Liver (tissue), 9 donors: ENCODE results near the gene CNTNAP1. TPM values are rescaled to one million over a fixed set of nuclear protein-coding genes. Genes with fewer than 3 reads are reported as not detected.

Experiments
- DNase-seq: peaks from one replicate; pipeline ENCODE4 v3.0.0-alpha.2; 2017; ENCODE audit warnings: low spot score
- H3K27ac ChIP-seq, 2 donors: one replicate each; pipeline ENCODE4 v1.7.0; 2013; ENCODE audit warnings: inconsistent platforms in 2 of 2, low read length in 2 of 2, control low read depth in 1 of 2, low read depth in 1 of 2, mild to moderate bottlenecking in 1 of 2
- H3K27me3 ChIP-seq, 4 donors: one replicate each; pipeline versions ENCODE4 v1.6.1 to v1.7.0; 2013; ENCODE audit warnings: low read length in 3 of 4, inconsistent platforms in 1 of 4, mild to moderate bottlenecking in 1 of 4, moderate library complexity in 1 of 4; ENCODE audit not compliant: control insufficient read depth in 4 of 4, insufficient read depth in 4 of 4
- H3K36me3 ChIP-seq, 4 donors: one replicate each; pipeline versions ENCODE4 v1.6.1 to v1.7.0; 2013; ENCODE audit warnings: low read length in 3 of 4, mild to moderate bottlenecking in 3 of 4, low read depth in 1 of 4, moderate library complexity in 1 of 4; ENCODE audit not compliant: control insufficient read depth in 4 of 4, insufficient read depth in 3 of 4
- H3K4me1 ChIP-seq, 4 donors: one replicate each; pipeline versions ENCODE4 v1.6.1 to v1.7.0; 2013; ENCODE audit warnings: low read length in 3 of 4, mild to moderate bottlenecking in 3 of 4, moderate library complexity in 1 of 4; ENCODE audit not compliant: control insufficient read depth in 4 of 4, insufficient read depth in 4 of 4
- H3K4me3 ChIP-seq, 3 donors: one replicate each; pipeline versions ENCODE4 v1.6.1 to v1.7.0; 2013; ENCODE audit warnings: low read length in 3 of 3, control low read depth in 1 of 3, low read depth in 1 of 3, mild to moderate bottlenecking in 1 of 3
- H3K9ac ChIP-seq, 2 donors: one replicate each; pipeline ENCODE4 v1.7.0; 2013; ENCODE audit warnings: low read length in 2 of 2, mild to moderate bottlenecking in 2 of 2, moderate library complexity in 2 of 2, control low read depth in 1 of 2, low read depth in 1 of 2
- H3K9me3 ChIP-seq, 4 donors: one replicate each; pipeline versions ENCODE4 v1.6.1 to v1.7.0; 2013; ENCODE audit warnings: low read length in 3 of 4; ENCODE audit not compliant: control insufficient read depth in 4 of 4
- EGR1 ChIP-seq, 2 donors: IDR thresholded peaks; 2 replicates each; pipeline ENCODE4 v1.6.1; 2016 to 2018; ENCODE audit warnings: antibody characterized with exemption in 2 of 2, low read depth in 2 of 2
- FOXA1 ChIP-seq: IDR thresholded peaks from 2 replicates; pipeline ENCODE4 v1.6.1; 2016; ENCODE audit warnings: antibody characterized with exemption
- FOXA2 ChIP-seq: IDR thresholded peaks from 2 replicates; pipeline ENCODE4 v1.6.1; 2016; ENCODE audit warnings: antibody characterized with exemption
- GABPA ChIP-seq, 2 donors: IDR thresholded peaks in 1 of 2; conservative IDR thresholded peaks in 1 of 2; 2 replicates each; pipeline ENCODE4 v1.6.1; 2016; ENCODE audit warnings: antibody characterized with exemption in 2 of 2, mild to moderate bottlenecking in 1 of 2, moderate library complexity in 1 of 2
- HNF4A ChIP-seq, 2 donors: conservative IDR thresholded peaks; 2 replicates each; pipeline ENCODE4 v1.6.1; 2016; ENCODE audit warnings: antibody characterized with exemption in 2 of 2, mild to moderate bottlenecking in 2 of 2
- HNF4G ChIP-seq: IDR thresholded peaks from 2 replicates; pipeline ENCODE4 v1.6.1; 2016; ENCODE audit warnings: antibody characterized with exemption
- JUND ChIP-seq, 2 donors: IDR thresholded peaks; 2 replicates each; pipeline ENCODE4 v1.6.1; 2016; ENCODE audit warnings: antibody characterized with exemption in 2 of 2
- NR2F2 ChIP-seq: IDR thresholded peaks from 2 replicates; pipeline ENCODE4 v1.6.1; 2016; ENCODE audit warnings: antibody characterized with exemption
- RAD21 ChIP-seq, 2 donors: IDR thresholded peaks; 2 replicates each; pipeline ENCODE4 v1.6.1; 2016; ENCODE audit warnings: antibody characterized with exemption in 2 of 2, mild to moderate bottlenecking in 2 of 2
- RXRA ChIP-seq, 2 donors: IDR thresholded peaks; 2 replicates each; pipeline ENCODE4 v1.6.1; 2017 to 2018; ENCODE audit warnings: antibody characterized with exemption in 2 of 2, mild to moderate bottlenecking in 1 of 2
- SP1 ChIP-seq: IDR thresholded peaks from 2 replicates; pipeline ENCODE4 v1.6.1; 2018; ENCODE audit warnings: antibody characterized with exemption, mild to moderate bottlenecking
- TAF1 ChIP-seq: conservative IDR thresholded peaks from 2 replicates; pipeline ENCODE4 v1.6.1; 2016; ENCODE audit warnings: antibody characterized with exemption, mild to moderate bottlenecking
- YY1 ChIP-seq: IDR thresholded peaks from 2 replicates; pipeline ENCODE4 v1.6.1; 2016; ENCODE audit warnings: antibody characterized with exemption, mild to moderate bottlenecking
- WGBS: extraction: QIAGEN DNeasy Blood & Tissue Kit; methylation state at CpG from one replicate; pipeline ENCODE4 v1.1.7; 2013; 5-methylcytosine and 5-hydroxymethylcytosine counted together
- polyA plus RNA-seq, 2 donors: library from polyadenylated mRNA; stranded (reverse) in 1 of 2; unstranded in 1 of 2; fragments of 200-250 nt in 1 of 2; fragments of >200 nt in 1 of 2; fragmentation: Nextera tagmentation in 1 of 2; extraction: Ambion mirVana in 1 of 2; gene quantifications; one replicate each; pipeline versions ENCODE4 v1.2.1 to v1.2.3, GENCODE V29; 2013 to 2015
- total RNA-seq, 2 donors: library from RNA; depleted of rRNA; stranded (reverse); fragments of >200 nt; gene quantifications; one replicate each; pipeline ENCODE4 v1.2.3, GENCODE V29; 2014
- TF ChIP-seq, protein P1 (sequence below): IDR thresholded peaks from 2 replicates; pipeline ENCODE4 v1.6.1; 2016; ENCODE audit warnings: antibody characterized with exemption
- TF ChIP-seq, protein P2 (sequence below): IDR thresholded peaks from 2 replicates; pipeline ENCODE4 v1.6.1; 2016; ENCODE audit warnings: antibody characterized with exemption
- TF ChIP-seq, protein P3 (sequence below): IDR thresholded peaks from 2 replicates; pipeline ENCODE4 v1.6.1; 2016; ENCODE audit warnings: antibody characterized with exemption
- TF ChIP-seq, protein P4 (sequence below): IDR thresholded peaks from 2 replicates; pipeline ENCODE4 v1.6.1; 2016; ENCODE audit warnings: antibody characterized with exemption, mild to moderate bottlenecking
- TF ChIP-seq, protein P5 (sequence below): fragments of 150-350 bp; IDR thresholded peaks from 2 replicates; pipeline ENCODE4 v1.5.1; 2017; ENCODE audit warnings: improper control_type of control experiment, low read depth, low read length; ENCODE audit not compliant: missing input control
- donor health status: healthy.
- donor health status: healthy.
- donor health status: healthy.
- donor health status: healthy.
- donor health status: healthy.

The CNTNAP1 gene
- total and polyA plus RNA-seq, 4 donors = 0.08 to 0.75 (median 0.60) TPM

DNA sequence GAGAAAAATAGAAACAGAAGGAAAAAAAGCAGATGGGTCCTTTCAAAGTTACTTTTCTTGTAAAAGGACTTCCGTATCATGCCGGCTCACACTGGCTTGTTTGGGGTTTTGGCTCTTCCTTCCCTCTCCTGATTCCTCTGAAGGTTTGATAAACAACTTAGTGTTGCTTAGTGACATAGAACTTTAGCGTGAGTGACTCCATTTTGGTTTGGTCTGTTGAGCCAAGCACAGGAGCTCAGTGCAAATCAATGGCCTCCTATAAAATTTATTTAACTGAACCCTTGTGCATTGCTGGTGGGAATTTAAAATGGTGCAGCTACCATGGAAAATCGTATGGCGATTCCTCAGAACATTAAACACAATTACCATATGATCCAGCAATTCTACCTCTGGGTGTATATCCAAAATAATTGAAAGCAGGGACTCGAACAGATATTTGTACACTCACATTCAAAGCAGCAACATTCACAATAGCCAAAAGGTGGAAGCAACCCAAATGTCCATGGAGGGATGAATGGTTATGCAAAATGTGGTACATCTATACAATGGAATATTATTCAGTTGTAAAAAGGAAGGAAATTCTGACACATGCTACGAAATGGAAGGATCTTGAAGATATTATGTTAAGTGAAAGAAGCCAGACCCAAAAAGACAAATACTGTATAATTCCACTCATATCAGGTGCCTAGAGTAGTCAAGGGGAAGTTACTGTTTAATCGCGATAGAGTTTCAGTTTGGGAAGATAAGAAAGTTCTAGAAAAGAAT lies 24.3 kb upstream of the CNTNAP1 start:
- Histone ChIP-seq H3K9ac (no peak overlapping the region), H3K9me3 (no peaks in the 10 kb centered on the region), H3K27me3 (no peaks in the 10 kb centered on the region), H3K36me3 (no peaks in the 10 kb centered on the region), H3K27ac (no peak overlapping the region), H3K4me3 (no peak overlapping the region), H3K4me1 (peaks cover 0 to 7% (median 5%) of the 10 kb centered on the region in 4 donors)
- 94% methylated on average over 9 of the region's 9 CpGs for WGBS
- TF ChIP-seq JUND (IDR thresholded peaks at IDR 0.05) (no peak), EGR1 (IDR thresholded peaks at IDR 0.05; ENCODE audit: low read depth in 2 of 2) (no peak), RXRA (IDR thresholded peaks at IDR 0.05) (no peak), NR2F2 (no peak), HNF4G (no peak), RAD21 (IDR thresholded peaks at IDR 0.05) (no peak), YY1 (no peak), HNF4A (conservative IDR thresholded peaks at IDR 0.05) (no peak), GABPA (IDR thresholded peaks at IDR 0.05 in 1 of 2, conservative IDR thresholded peaks at IDR 0.05 in 1 of 2) (no peak), FOXA2 (no peak), TAF1 (no peak), FOXA1 (no peak), SP1 (no peak)
- TF ChIP-seq, protein P1, sequence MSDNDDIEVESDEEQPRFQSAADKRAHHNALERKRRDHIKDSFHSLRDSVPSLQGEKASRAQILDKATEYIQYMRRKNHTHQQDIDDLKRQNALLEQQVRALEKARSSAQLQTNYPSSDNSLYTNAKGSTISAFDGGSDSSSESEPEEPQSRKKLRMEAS = no peak
- TF ChIP-seq, protein P2, sequence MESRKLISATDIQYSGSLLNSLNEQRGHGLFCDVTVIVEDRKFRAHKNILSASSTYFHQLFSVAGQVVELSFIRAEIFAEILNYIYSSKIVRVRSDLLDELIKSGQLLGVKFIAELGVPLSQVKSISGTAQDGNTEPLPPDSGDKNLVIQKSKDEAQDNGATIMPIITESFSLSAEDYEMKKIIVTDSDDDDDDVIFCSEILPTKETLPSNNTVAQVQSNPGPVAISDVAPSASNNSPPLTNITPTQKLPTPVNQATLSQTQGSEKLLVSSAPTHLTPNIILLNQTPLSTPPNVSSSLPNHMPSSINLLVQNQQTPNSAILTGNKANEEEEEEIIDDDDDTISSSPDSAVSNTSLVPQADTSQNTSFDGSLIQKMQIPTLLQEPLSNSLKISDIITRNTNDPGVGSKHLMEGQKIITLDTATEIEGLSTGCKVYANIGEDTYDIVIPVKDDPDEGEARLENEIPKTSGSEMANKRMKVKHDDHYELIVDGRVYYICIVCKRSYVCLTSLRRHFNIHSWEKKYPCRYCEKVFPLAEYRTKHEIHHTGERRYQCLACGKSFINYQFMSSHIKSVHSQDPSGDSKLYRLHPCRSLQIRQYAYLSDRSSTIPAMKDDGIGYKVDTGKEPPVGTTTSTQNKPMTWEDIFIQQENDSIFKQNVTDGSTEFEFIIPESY = no peak
- TF ChIP-seq, protein P3, sequence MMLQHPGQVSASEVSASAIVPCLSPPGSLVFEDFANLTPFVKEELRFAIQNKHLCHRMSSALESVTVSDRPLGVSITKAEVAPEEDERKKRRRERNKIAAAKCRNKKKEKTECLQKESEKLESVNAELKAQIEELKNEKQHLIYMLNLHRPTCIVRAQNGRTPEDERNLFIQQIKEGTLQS = no peak
- TF ChIP-seq, protein P4, sequence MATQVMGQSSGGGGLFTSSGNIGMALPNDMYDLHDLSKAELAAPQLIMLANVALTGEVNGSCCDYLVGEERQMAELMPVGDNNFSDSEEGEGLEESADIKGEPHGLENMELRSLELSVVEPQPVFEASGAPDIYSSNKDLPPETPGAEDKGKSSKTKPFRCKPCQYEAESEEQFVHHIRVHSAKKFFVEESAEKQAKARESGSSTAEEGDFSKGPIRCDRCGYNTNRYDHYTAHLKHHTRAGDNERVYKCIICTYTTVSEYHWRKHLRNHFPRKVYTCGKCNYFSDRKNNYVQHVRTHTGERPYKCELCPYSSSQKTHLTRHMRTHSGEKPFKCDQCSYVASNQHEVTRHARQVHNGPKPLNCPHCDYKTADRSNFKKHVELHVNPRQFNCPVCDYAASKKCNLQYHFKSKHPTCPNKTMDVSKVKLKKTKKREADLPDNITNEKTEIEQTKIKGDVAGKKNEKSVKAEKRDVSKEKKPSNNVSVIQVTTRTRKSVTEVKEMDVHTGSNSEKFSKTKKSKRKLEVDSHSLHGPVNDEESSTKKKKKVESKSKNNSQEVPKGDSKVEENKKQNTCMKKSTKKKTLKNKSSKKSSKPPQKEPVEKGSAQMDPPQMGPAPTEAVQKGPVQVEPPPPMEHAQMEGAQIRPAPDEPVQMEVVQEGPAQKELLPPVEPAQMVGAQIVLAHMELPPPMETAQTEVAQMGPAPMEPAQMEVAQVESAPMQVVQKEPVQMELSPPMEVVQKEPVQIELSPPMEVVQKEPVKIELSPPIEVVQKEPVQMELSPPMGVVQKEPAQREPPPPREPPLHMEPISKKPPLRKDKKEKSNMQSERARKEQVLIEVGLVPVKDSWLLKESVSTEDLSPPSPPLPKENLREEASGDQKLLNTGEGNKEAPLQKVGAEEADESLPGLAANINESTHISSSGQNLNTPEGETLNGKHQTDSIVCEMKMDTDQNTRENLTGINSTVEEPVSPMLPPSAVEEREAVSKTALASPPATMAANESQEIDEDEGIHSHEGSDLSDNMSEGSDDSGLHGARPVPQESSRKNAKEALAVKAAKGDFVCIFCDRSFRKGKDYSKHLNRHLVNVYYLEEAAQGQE = no peak
- TF ChIP-seq, protein P5, sequence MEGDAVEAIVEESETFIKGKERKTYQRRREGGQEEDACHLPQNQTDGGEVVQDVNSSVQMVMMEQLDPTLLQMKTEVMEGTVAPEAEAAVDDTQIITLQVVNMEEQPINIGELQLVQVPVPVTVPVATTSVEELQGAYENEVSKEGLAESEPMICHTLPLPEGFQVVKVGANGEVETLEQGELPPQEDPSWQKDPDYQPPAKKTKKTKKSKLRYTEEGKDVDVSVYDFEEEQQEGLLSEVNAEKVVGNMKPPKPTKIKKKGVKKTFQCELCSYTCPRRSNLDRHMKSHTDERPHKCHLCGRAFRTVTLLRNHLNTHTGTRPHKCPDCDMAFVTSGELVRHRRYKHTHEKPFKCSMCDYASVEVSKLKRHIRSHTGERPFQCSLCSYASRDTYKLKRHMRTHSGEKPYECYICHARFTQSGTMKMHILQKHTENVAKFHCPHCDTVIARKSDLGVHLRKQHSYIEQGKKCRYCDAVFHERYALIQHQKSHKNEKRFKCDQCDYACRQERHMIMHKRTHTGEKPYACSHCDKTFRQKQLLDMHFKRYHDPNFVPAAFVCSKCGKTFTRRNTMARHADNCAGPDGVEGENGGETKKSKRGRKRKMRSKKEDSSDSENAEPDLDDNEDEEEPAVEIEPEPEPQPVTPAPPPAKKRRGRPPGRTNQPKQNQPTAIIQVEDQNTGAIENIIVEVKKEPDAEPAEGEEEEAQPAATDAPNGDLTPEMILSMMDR = no peak
- DNase-seq = no peak
